Ascending aorta (tissue), 2 donors: ENCODE results near the gene RALGDS. TPM values are rescaled to one million over a fixed set of nuclear protein-coding genes. Genes with fewer than 3 reads are reported as not detected.

Source experiments
- DNase-seq, 2 donors: peaks; one replicate each; pipeline ENCODE4 v3.0.0-alpha.2; 2019; ENCODE audit warnings: low spot score in 2 of 2
- H3K27ac ChIP-seq, 2 donors: fragments of 200-600 bp; sonication (generic); one replicate each; pipeline ENCODE4 v1.5.1; 2016 to 2017; ENCODE audit warnings: mild to moderate bottlenecking in 1 of 2
- H3K27me3 ChIP-seq: fragments of 200-600 bp; sonication (generic); one replicate; pipeline ENCODE4 v1.5.1; 2017
- H3K36me3 ChIP-seq, 2 donors: fragments of 200-600 bp; sonication (generic); one replicate each; pipeline ENCODE4 v1.5.1; 2016
- H3K4me1 ChIP-seq, 2 donors: fragments of 200-600 bp; sonication (generic); one replicate each; pipeline ENCODE4 v1.5.1; 2016 to 2017; ENCODE audit warnings: mild to moderate bottlenecking in 1 of 2
- H3K4me3 ChIP-seq, 2 donors: fragments of 200-600 bp; sonication (generic); one replicate each; pipeline ENCODE4 v1.5.1; 2016 to 2017; ENCODE audit warnings: mild to moderate bottlenecking in 1 of 2
- H3K9me3 ChIP-seq, 2 donors: fragments of 200-600 bp; sonication (generic); one replicate each; pipeline ENCODE4 v1.5.1; 2016
- CTCF ChIP-seq, 3 experiments: fragments of 200-600 bp in 2 of 3; fragments of 450-650 bp in 1 of 3; sonication (generic) in 2 of 3; IDR thresholded peaks; one replicate each; pipeline ENCODE4 v1.5.1; 2016 to 2019; ENCODE audit warnings: antibody characterized with exemption in 3 of 3, mild to moderate bottlenecking in 1 of 3, moderate library complexity in 1 of 3
- intact Hi-C: fragments of 100-400 bp; cut with DNase I; formaldehyde crosslinking; loops from one replicate; pipeline ENCODE4 v1.15.1; 2023
- total RNA-seq: library from RNA; depleted of rRNA; stranded (reverse); fragments of >200 nt; gene quantifications from one replicate; pipeline ENCODE4 v1.1.0, GENCODE V29; 2016

Gene RALGDS
- total RNA-seq, 1 donor from 2014 or later: 53.9 TPM

DNA sequence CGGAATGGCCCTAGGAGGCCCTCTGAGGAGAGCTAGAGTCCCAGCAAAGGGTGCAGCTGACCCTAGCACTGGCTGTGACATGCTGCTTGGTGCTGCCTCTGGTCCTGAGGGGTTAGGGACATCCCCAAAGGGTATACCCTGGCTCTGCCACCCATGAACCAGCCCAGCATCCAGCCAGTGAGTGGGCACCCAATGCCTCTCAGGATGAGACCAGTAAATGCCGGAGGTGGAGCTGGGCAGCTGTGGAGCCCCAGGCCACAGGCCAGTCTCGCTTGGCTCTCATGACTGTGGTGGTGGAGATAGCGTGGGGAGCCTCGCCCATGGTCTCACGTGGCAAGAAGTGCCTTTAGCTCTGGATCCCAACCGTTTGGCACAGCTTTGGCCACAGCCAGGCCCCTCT is 63.0 kb downstream of the RALGDS start:
- DNase-seq: no peak
- H3K9me3 ChIP-seq: no peaks in the 10 kb centered on the region
- H3K27me3 ChIP-seq: no peaks in the 10 kb centered on the region
- H3K36me3 ChIP-seq: peaks cover 24 to 48% of the 10 kb centered on the region in 2 donors
- H3K4me1 ChIP-seq: no peaks in the 10 kb centered on the region
- no peak overlapping the region for H3K4me3 ChIP-seq
- intact Hi-C loops: no loop called here
- TF ChIP-seq CTCF (IDR thresholded peaks at IDR 0.05): no peak
- no peak overlapping the region for H3K27ac ChIP-seq

- Histone ChIP-seq H3K4me3 (no peak overlapping the region), H3K4me1 (no peaks in the 10 kb centered on the region), H3K27ac (no peak overlapping the region), H3K9me3 (no peaks in the 10 kb centered on the region), H3K36me3 (peaks cover 25 to 53% of the 10 kb centered on the region in 2 donors), H3K27me3 (no peaks in the 10 kb centered on the region)
- intact Hi-C loops: no loop called here
- TF ChIP-seq CTCF (IDR thresholded peaks at IDR 0.05): no peak
- no peak for DNase-seq
Measured at GRCh38 chr9:133057553-133057952, 63.5 kb downstream of the RALGDS start.

GRCh38 chr9:133057006-133057405 is 64.0 kb downstream of the RALGDS start:
- H3K27me3 ChIP-seq: no peaks in the 10 kb centered on the region
- no peak for DNase-seq
- H3K4me1 ChIP-seq: no peaks in the 10 kb centered on the region
- intact Hi-C loops: no loop called here
- H3K9me3 ChIP-seq: no peaks in the 10 kb centered on the region
- TF ChIP-seq CTCF (IDR thresholded peaks at IDR 0.05): no peak
- no peak overlapping the region for H3K4me3 ChIP-seq
- peaks cover 31 to 58% of the 10 kb centered on the region in 2 donors for H3K36me3 ChIP-seq
- H3K27ac ChIP-seq: no peak overlapping the region

DNA sequence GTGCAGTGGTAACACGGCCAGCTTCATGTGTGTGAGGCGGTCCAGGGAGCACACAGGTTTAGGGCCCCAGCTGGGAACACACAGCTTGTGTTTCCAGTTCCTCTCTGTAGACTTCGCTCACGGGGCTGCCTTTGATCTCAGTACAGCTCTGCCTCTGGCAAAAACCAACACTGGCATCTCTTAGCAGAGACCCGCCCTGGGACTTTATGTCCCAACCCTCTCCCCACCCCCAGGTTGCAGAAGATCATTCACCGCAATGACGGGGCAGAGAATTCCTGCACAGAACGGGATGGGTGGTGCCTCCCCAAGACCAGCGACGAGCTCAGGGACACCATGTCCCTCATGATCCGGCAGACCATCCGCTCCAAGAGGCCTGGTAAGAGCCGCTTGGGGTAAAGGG is 64.5 kb downstream of the RALGDS start:
- peak in 1 of 2 donors; percentile 39 for DNase-seq
- Histone ChIP-seq H3K27me3 (no peaks in the 10 kb centered on the region), H3K4me1 (no peaks in the 10 kb centered on the region), H3K36me3 (peaks cover 35 to 62% of the 10 kb centered on the region in 2 donors), H3K4me3 (no peak overlapping the region), H3K27ac (no peak overlapping the region), H3K9me3 (no peaks in the 10 kb centered on the region)
- intact Hi-C loops: no loop called here
- TF ChIP-seq CTCF (IDR thresholded peaks at IDR 0.05): no peak

GRCh38 chr9:133055788-133056420 is 65.1 kb downstream of the RALGDS start:
- no peak for TF ChIP-seq CTCF (IDR thresholded peaks at IDR 0.05)
- no peaks in the 10 kb centered on the region for H3K4me1 ChIP-seq
- no peak for DNase-seq
- H3K4me3 ChIP-seq: no peak overlapping the region
- H3K27me3 ChIP-seq: no peaks in the 10 kb centered on the region
- peaks cover 42 to 68% of the 10 kb centered on the region in 2 donors for H3K36me3 ChIP-seq
- H3K9me3 ChIP-seq: no peaks in the 10 kb centered on the region
- H3K27ac ChIP-seq: no peak overlapping the region
- intact Hi-C loops: no loop called here

DNA sequence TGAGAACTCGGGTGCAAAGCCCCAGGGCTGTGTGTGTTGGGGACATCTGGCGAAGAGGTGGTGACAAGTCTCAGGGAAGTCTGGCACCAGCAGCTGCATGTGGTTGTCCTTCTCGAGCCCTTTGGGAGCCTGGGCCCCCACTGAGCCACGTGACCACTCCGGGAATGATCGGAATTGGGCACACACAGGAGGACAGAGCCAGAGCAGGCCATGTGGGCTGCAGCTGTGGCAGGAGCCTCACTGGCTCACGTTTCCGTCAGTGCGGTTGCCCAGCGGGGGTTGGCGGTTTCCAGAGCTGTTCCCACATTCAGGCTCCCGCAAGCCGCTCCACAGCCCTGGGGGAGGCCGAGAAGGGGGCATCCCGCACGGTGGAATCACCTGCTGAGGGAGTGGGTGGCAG is 66.1 kb downstream of the RALGDS start:
- no peak for TF ChIP-seq CTCF (IDR thresholded peaks at IDR 0.05)
- H3K27ac ChIP-seq: no peak overlapping the region
- DNase-seq: no peak

More for the DNA sequence above, 66.1 kb downstream of the RALGDS start:
- no peaks in the 10 kb centered on the region for H3K27me3 ChIP-seq
- no peaks in the 10 kb centered on the region for H3K4me1 ChIP-seq
- H3K36me3 ChIP-seq: peaks cover 47 to 77% of the 10 kb centered on the region in 2 donors
- H3K9me3 ChIP-seq: no peaks in the 10 kb centered on the region
- no peak overlapping the region for H3K4me3 ChIP-seq
- intact Hi-C loops: no loop called here
